HL-60 (cell line): Measurements from ENCODE around the gene ZFYVE16.

Source experiments
- CTCF ChIP-seq: IDR thresholded peaks from one replicate; pipeline ENCODE4 v1.5.1; 2011; ENCODE audit warnings: low read length, control low read depth, inconsistent platforms; ENCODE audit not compliant: insufficient read depth
- GABPA ChIP-seq: IDR thresholded peaks from 2 replicates; pipeline ENCODE4 v1.6.1; 2012; ENCODE audit warnings: low read depth
- POLR2AphosphoS5 ChIP-seq: IDR thresholded peaks from 2 replicates; pipeline ENCODE4 v1.6.1; 2012; ENCODE audit warnings: low read depth
- REST ChIP-seq: IDR thresholded peaks from 2 replicates; pipeline ENCODE4 v1.6.1; 2012; ENCODE audit warnings: low read depth; ENCODE audit not compliant: insufficient replicate concordance
- SPI1 ChIP-seq: IDR thresholded peaks from 2 replicates; pipeline ENCODE4 v1.6.1; 2012; ENCODE audit warnings: low read depth, mild to moderate bottlenecking, borderline replicate concordance

GRCh38 chr5:80407735-80408483 is at the start of gene ZFYVE16:
- TF ChIP-seq SPI1 (no peak), CTCF (no peak), POLR2AphosphoS5 (0 out of 2 replicates have a peak, but pooled peaks have one; percentile 38), GABPA (no peak), REST (no peak)
